K562 (cell line): Measurements from ENCODE around the gene MXRA7. TPM values are rescaled to one million over a fixed set of nuclear protein-coding genes. Genes with fewer than 3 reads are reported as not detected.

Experiments used
- DLX4 ChIP-seq: fragments of 250-450 bp; sonication (Bioruptor Pico); IDR thresholded peaks from 2 replicates; pipeline ENCODE4 v1.6.1; 2021; ENCODE audit warnings: mild to moderate bottlenecking
- DNMT1 ChIP-seq: fragments of 450-650 bp; IDR thresholded peaks from 2 replicates; pipeline ENCODE4 v1.6.1; 2016; ENCODE audit warnings: antibody characterized with exemption, mild to moderate bottlenecking
- DPF2 ChIP-seq: fragments of 450-650 bp; IDR thresholded peaks from 2 replicates; pipeline ENCODE4 v1.6.1; 2016
- EHMT2 ChIP-seq: fragments of 450-650 bp; IDR thresholded peaks from 2 replicates; pipeline ENCODE4 v1.6.1; 2018; ENCODE audit warnings: antibody characterized with exemption
- MECOM ChIP-seq: fragments of 250-450 bp; sonication (Bioruptor Pico); IDR thresholded peaks from 2 replicates; pipeline ENCODE4 v1.8.0; 2022; ENCODE audit warnings: inconsistent platforms
- MITF ChIP-seq: IDR thresholded peaks from 2 replicates; pipeline ENCODE4 v1.6.1; 2014; ENCODE audit warnings: antibody characterized with exemption
- RCOR1 ChIP-seq, 2 experiments: IDR thresholded peaks; 2 replicates each; pipeline ENCODE4 v1.6.1; 2012; ENCODE audit warnings: low read depth in 2 of 2, low read length in 2 of 2, borderline replicate concordance in 1 of 2, improper control_type of control experiment in 1 of 2
- SMARCA4 ChIP-seq: fragments of 450-650 bp; IDR thresholded peaks from 2 replicates; pipeline ENCODE4 v1.6.1; 2016
- SMARCE1 ChIP-seq: fragments of 450-650 bp; IDR thresholded peaks from 2 replicates; pipeline ENCODE4 v1.7.1; 2016; ENCODE audit warnings: mild to moderate bottlenecking
- TAF9B ChIP-seq: fragments of 450-650 bp; IDR thresholded peaks from 2 replicates; pipeline ENCODE4 v1.6.1; 2018; ENCODE audit warnings: mild to moderate bottlenecking; ENCODE audit not compliant: partially characterized antibody
- UBTF ChIP-seq, 2 experiments: IDR thresholded peaks; 2 replicates each; pipeline ENCODE4 v1.6.1; 2012; ENCODE audit warnings: improper control_type of control experiment in 2 of 2, low read depth in 2 of 2, low read length in 2 of 2, borderline replicate concordance in 1 of 2
- ZNF311 ChIP-seq: fragments of 250-450 bp; sonication (Bioruptor Pico); IDR thresholded peaks from 2 replicates; pipeline ENCODE4 v1.4.0; 2020; ENCODE audit warnings: mild to moderate bottlenecking, moderate library complexity
- ZNF384 ChIP-seq: IDR thresholded peaks from 2 replicates; pipeline ENCODE4 v1.6.1; 2012; ENCODE audit warnings: low read depth, low read length, improper control_type of control experiment
- polyA plus RNA-seq, 8 experiments: library from polyadenylated mRNA; depleted of rRNA in 4 of 8; stranded (reverse) in 5 of 8; unstranded in 3 of 8; fragments of >200 nt; fragmentation: Nextera tagmentation in 2 of 8; fragmentation: Illumina TruSeq in 1 of 8; extraction: Ambion mirVana in 2 of 8; extraction: Trizol in 1 of 8; gene quantifications; 2 replicates each; pipeline versions ENCODE4 v1.2.1 to v1.2.3, GENCODE V29; 2011 to 2014; ENCODE audit warnings: inconsistent platforms in 1 of 8, missing spikeins in 1 of 8
- total RNA-seq, 7 experiments: library from RNA; depleted of rRNA in 6 of 7; stranded (reverse); fragments of >200 nt in 6 of 7; fragmentation: Illumina TruSeq in 2 of 7; extraction: Trizol in 2 of 7; gene quantifications; 2 replicates each; pipeline versions ENCODE4 v1.2.1 to v1.2.3, GENCODE V29; 2011 to 2021; ENCODE audit warnings: low replicate concordance in 1 of 7
- TF ChIP-seq, protein P1 (sequence below): fragments of 450-650 bp; IDR thresholded peaks from 2 replicates; pipeline ENCODE4 v1.7.1; 2018; ENCODE audit warnings: mild to moderate bottlenecking, low read depth; ENCODE audit not compliant: partially characterized antibody
- TF ChIP-seq, protein P2 (sequence below): fragments of 450-650 bp; formaldehyde crosslinking; IDR thresholded peaks from 2 replicates; pipeline ENCODE4 v1.4.0; 2022; ENCODE audit warnings: missing genetic modification characterization
- TF ChIP-seq, protein P3 (sequence below): fragments of 250-450 bp; sonication (Bioruptor Pico); IDR thresholded peaks from 2 replicates; pipeline ENCODE4 v1.8.0; 2021; ENCODE audit warnings: mild to moderate bottlenecking, moderate library complexity
- TF ChIP-seq, protein P4 (sequence below): fragments of 250-450 bp; sonication (Bioruptor Pico); IDR thresholded peaks from 2 replicates; pipeline ENCODE4 v1.5.0; 2020; ENCODE audit warnings: mild to moderate bottlenecking, borderline replicate concordance

The MXRA7 gene
- total and polyA plus RNA-seq, 9 of the 15 experiments (the other 6 are each of a cell fraction or from before 2014, with no cell fraction given) = 2.6 to 38.4 (median 14.3) TPM

DNA sequence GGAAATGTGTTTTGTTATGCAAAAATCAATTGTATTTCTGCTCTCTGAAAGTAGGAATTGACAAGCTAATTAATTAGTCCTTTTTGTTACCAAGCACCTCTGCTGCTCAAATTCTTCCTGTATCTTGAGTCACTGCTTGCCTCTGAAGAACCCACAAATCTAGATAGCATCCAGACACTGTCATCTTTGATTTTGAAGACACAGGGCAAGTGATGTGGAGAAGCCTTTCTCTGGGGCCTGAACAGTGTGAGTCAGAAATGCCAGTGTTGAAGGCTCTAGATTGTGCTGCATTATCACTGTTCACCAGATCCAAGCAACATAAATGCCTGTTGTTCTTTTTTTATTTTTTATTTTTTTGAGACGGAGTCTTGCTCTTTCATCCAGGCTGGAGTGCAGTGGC is 56.4 kb downstream of the MXRA7 start (continued):
- TF ChIP-seq, protein P1, sequence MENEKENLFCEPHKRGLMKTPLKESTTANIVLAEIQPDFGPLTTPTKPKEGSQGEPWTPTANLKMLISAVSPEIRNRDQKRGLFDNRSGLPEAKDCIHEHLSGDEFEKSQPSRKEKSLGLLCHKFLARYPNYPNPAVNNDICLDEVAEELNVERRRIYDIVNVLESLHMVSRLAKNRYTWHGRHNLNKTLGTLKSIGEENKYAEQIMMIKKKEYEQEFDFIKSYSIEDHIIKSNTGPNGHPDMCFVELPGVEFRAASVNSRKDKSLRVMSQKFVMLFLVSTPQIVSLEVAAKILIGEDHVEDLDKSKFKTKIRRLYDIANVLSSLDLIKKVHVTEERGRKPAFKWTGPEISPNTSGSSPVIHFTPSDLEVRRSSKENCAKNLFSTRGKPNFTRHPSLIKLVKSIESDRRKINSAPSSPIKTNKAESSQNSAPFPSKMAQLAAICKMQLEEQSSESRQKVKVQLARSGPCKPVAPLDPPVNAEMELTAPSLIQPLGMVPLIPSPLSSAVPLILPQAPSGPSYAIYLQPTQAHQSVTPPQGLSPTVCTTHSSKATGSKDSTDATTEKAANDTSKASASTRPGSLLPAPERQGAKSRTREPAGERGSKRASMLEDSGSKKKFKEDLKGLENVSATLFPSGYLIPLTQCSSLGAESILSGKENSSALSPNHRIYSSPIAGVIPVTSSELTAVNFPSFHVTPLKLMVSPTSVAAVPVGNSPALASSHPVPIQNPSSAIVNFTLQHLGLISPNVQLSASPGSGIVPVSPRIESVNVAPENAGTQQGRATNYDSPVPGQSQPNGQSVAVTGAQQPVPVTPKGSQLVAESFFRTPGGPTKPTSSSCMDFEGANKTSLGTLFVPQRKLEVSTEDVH = no peak
- peak; percentile 67 for TF ChIP-seq SMARCA4
- no peak for TF ChIP-seq EHMT2
- TF ChIP-seq UBTF (IDR thresholded peaks at IDR 0.05; ENCODE audit: borderline replicate concordance in 1 of 2, low read depth in 2 of 2, low read length in 2 of 2) = no peak
- no peak for TF ChIP-seq MITF
- TF ChIP-seq ZNF384 = no peak
- TF ChIP-seq TAF9B = no peak
- no peak for TF ChIP-seq DNMT1
- no peak for TF ChIP-seq DLX4 (CRISPR knock-in tag)
- peak in 1 of 2 experiments; percentile 75; a peak in 1 of 4 replicates for TF ChIP-seq RCOR1 (IDR thresholded peaks at IDR 0.05; ENCODE audit: borderline replicate concordance in 1 of 2, low read depth in 2 of 2, low read length in 2 of 2)
- TF ChIP-seq, protein P2, sequence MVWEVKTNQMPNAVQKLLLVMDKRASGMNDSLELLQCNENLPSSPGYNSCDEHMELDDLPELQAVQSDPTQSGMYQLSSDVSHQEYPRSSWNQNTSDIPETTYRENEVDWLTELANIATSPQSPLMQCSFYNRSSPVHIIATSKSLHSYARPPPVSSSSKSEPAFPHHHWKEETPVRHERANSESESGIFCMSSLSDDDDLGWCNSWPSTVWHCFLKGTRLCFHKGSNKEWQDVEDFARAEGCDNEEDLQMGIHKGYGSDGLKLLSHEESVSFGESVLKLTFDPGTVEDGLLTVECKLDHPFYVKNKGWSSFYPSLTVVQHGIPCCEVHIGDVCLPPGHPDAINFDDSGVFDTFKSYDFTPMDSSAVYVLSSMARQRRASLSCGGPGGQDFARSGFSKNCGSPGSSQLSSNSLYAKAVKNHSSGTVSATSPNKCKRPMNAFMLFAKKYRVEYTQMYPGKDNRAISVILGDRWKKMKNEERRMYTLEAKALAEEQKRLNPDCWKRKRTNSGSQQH (CRISPR knock-in tag) = no peak
- no peak for TF ChIP-seq MECOM (CRISPR knock-in tag)
- peak; percentile 59; the same call in 1 of the 2 replicates for TF ChIP-seq SMARCE1
- TF ChIP-seq DPF2 = peak; percentile 68
- TF ChIP-seq, protein P3, sequence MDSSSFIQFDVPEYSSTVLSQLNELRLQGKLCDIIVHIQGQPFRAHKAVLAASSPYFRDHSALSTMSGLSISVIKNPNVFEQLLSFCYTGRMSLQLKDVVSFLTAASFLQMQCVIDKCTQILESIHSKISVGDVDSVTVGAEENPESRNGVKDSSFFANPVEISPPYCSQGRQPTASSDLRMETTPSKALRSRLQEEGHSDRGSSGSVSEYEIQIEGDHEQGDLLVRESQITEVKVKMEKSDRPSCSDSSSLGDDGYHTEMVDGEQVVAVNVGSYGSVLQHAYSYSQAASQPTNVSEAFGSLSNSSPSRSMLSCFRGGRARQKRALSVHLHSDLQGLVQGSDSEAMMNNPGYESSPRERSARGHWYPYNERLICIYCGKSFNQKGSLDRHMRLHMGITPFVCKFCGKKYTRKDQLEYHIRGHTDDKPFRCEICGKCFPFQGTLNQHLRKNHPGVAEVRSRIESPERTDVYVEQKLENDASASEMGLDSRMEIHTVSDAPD = no peak
- TF ChIP-seq, protein P4, sequence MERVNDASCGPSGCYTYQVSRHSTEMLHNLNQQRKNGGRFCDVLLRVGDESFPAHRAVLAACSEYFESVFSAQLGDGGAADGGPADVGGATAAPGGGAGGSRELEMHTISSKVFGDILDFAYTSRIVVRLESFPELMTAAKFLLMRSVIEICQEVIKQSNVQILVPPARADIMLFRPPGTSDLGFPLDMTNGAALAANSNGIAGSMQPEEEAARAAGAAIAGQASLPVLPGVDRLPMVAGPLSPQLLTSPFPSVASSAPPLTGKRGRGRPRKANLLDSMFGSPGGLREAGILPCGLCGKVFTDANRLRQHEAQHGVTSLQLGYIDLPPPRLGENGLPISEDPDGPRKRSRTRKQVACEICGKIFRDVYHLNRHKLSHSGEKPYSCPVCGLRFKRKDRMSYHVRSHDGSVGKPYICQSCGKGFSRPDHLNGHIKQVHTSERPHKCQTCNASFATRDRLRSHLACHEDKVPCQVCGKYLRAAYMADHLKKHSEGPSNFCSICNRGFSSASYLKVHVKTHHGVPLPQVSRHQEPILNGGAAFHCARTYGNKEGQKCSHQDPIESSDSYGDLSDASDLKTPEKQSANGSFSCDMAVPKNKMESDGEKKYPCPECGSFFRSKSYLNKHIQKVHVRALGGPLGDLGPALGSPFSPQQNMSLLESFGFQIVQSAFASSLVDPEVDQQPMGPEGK (CRISPR knock-in tag) = no peak
- no peak for TF ChIP-seq ZNF311 (CRISPR knock-in tag)
